A549 treated with ZK216348 at 1 μM for 4 hours (cell line): Measurements from ENCODE around the gene OCA2. TPM values are rescaled to one million over a fixed set of nuclear protein-coding genes. Genes with fewer than 3 reads are reported as not detected.

Experiments used
- total RNA-seq: library from RNA; stranded (reverse); fragments of 200-300 nt; extraction: Qiagen RNA extraction; gene quantifications from 5 replicates; pipeline ENCODE4 v1.2.3, GENCODE V29; 2022; ENCODE audit warnings: low read depth

Gene OCA2
- total RNA-seq, result 0.11 to 0.34 TPM (median 0.15 TPM) in 5 replicates

DNA sequence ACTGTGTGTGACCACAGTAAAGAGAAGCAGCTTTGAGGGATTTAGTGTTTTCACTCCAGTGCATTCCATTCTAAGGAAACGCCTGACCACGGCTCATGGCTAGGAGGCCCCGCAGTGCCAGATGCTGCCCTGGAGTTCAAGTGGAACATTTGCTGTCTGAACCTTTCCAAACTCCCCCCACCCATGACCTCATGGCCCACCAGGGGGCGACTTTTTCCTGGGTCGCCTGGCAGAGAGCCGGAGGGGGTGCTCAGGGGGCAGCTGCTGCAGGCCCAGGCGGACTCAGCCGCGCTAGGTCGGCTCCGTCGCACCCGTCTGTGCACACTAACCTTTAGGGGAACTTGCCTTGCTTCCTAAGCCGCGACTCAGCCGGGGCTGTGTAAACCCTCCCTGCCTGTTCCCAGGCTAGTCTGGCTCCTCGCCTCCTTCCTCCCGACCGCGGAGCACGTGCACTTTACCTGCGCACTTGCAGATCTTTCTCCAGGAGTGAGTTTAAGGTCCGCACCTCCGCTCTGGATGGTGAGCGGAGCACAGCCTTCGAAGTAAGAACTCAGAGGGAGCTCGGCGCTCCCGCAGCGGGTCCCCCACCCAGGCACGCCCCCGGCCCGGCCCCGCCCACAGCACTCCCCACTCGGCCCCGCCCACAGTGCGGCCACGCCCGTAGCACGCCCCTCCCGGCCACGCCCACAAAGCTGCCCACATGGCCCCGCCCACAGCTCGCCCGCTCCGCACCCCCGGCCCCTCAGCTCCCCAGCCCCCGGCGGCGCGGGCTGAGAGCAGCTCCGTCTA is at the start of gene OCA2:
OCA2 (minus strand) TSS at position 550 of the 789 bp plus-strand sequence. CDS start 17,441 bp downstream, outside the sequence.

Other genes with a start within 250 kb of the OCA2 start
- 32.2 to 51.0 TPM (median 49.2 TPM) in 5 replicates for gene HERC2, start 222.9 kb upstream of the OCA2 start, total RNA-seq